Naive thymus-derived CD8-positive, alpha-beta T cell (primary cell): ENCODE measurements around the gene TRAT1. TPM values are rescaled to one million over a fixed set of nuclear protein-coding genes. Genes with fewer than 3 reads are reported as not detected.
A peak's percentile ranks its signal among the peaks of the same experiment; 100 is the strongest.

Experiments
- ATAC-seq, 2 donors: fragments of 150-1000 bp; cut with Tn5 transposase in 1 of 2; sonication (Bioruptor Pico), chemical (Tn5 transposase) in 1 of 2; 1 replicate in 1 of 2; 2 replicates in 1 of 2; pipeline ENCODE4 v1.10.0; 2021; ENCODE audit warnings: mild to moderate bottlenecking in 2 of 2, moderate library complexity in 2 of 2
- POLR2A ChIA-PET: fragments of 350-600 bp; sonication (Branson Sonifier 250); formaldehyde crosslinking; loops from one replicate; lab custom pipeline; 2021; ENCODE audit warnings: antibody characterized with exemption; lab: Charles Lee
- DNase-seq, 10 donors: peaks; one replicate each; pipeline versions ENCODE4 v3.0.0 to v3.0.0-alpha.2; 2020 to 2022
- H3K27ac Mint-ChIP-seq, 10 donors: one replicate each; pipeline ENCODE4 v1.8.0; 2020 to 2022; ENCODE audit warnings: mild to moderate bottlenecking in 10 of 10, mixed read lengths in 10 of 10, moderate library complexity in 4 of 10, inconsistent platforms in 1 of 10
- H3K27me3 Mint-ChIP-seq, 5 donors: one replicate each; pipeline ENCODE4 v1.8.0; 2021 to 2022; ENCODE audit warnings: mixed read lengths in 5 of 5
- H3K36me3 Mint-ChIP-seq, 3 donors: one replicate each; pipeline ENCODE4 v1.8.0; 2020 to 2022; ENCODE audit warnings: mixed read lengths in 3 of 3, mild to moderate bottlenecking in 2 of 3, inconsistent platforms in 1 of 3
- H3K4me1 Mint-ChIP-seq, 4 donors: one replicate each; pipeline ENCODE4 v1.8.0; 2021 to 2022; ENCODE audit warnings: mixed read lengths in 4 of 4
- H3K4me3 Mint-ChIP-seq, 10 donors: one replicate each; pipeline ENCODE4 v1.8.0; 2020 to 2022; ENCODE audit warnings: mild to moderate bottlenecking in 10 of 10, mixed read lengths in 10 of 10, moderate library complexity in 6 of 10, inconsistent platforms in 1 of 10
- H3K9me3 Mint-ChIP-seq, 9 donors: one replicate each; pipeline ENCODE4 v1.8.0; 2020 to 2022; ENCODE audit warnings: mixed read lengths in 9 of 9, mild to moderate bottlenecking in 3 of 9, inconsistent platforms in 1 of 9, moderate library complexity in 1 of 9
- polyA plus RNA-seq, 3 donors: library from polyadenylated mRNA; unstranded; fragments of 300-500 nt; fragmentation: Illumina TruSeq; gene quantifications; one replicate each; pipeline ENCODE4 v1.2.3, GENCODE V29; 2021
- total RNA-seq, 8 experiments: library from RNA in 2 of 8; stranded (reverse) in 2 of 8; gene quantifications; one replicate each; pipeline ENCODE4 v1.2.3 and lab custom pipeline; 2021 to 2026

The TRAT1 gene
- total and polyA plus RNA-seq, 5 experiments from 2014 or later, result 35.5 to 81.7 (median 55.3) TPM

GRCh38 chr3:108862865-108863798 is 40.5 kb downstream of the TRAT1 start:
- H3K9me3 Mint-ChIP-seq, result peaks cover 0 to 20% (median 6%) of the 10 kb centered on the region in 9 donors
- peaks cover 25 to 37% (median 27%) of the 10 kb centered on the region in 3 donors for H3K36me3 Mint-ChIP-seq
- H3K27ac Mint-ChIP-seq, result peak overlapping the region; percentile 23 to 92 (median 64)
- H3K4me3 Mint-ChIP-seq, result peak overlapping the region in 5 of 10 donors; percentile 11 to 56 (median 40)
- peak in 1 of 10 donors; percentile 7 for DNase-seq
- H3K4me1 Mint-ChIP-seq, result peaks cover 14 to 27% (median 22%) of the 10 kb centered on the region in 4 donors
- no peaks in the 10 kb centered on the region for H3K27me3 Mint-ChIP-seq
- peak in 1 of 2 donors; percentile 61 for ATAC-seq
- POLR2A ChIA-PET, result no interaction called here

- Mint-ChIP-seq H3K4me1 (peaks cover 14 to 27% (median 22%) of the 10 kb centered on the region in 4 donors), H3K27ac (peak overlapping the region in 6 of 10 donors; percentile 3 to 92 (median 48)), H3K36me3 (peaks cover 20 to 33% (median 22%) of the 10 kb centered on the region in 3 donors), H3K9me3 (peaks cover 0 to 15% (median 6%) of the 10 kb centered on the region in 9 donors), H3K27me3 (no peaks in the 10 kb centered on the region), H3K4me3 (no peak overlapping the region)
- POLR2A ChIA-PET, result no interaction called here
- ATAC-seq, result no peak
- DNase-seq, result no peak
Measured at GRCh38 chr3:108863799-108864135, 41.2 kb downstream of the TRAT1 start.

- no peak for DNase-seq
- H3K27ac Mint-ChIP-seq, result no peak overlapping the region
- H3K27me3 Mint-ChIP-seq, result no peaks in the 10 kb centered on the region
- H3K4me1 Mint-ChIP-seq, result peaks cover 0 to 3% (median 0%) of the 10 kb centered on the region in 4 donors
- POLR2A ChIA-PET, result no interaction called here
- H3K36me3 Mint-ChIP-seq, result peaks cover 0 to 4% (median 0%) of the 10 kb centered on the region in 3 donors
- ATAC-seq, result no peak
- H3K4me3 Mint-ChIP-seq, result no peak overlapping the region
- H3K9me3 Mint-ChIP-seq, result peaks cover 0 to 7% (median 0%) of the 10 kb centered on the region in 9 donors
Measured at GRCh38 chr3:108877901-108878300, 55.3 kb downstream of the TRAT1 start.

GRCh38 chr3:108879915-108880314 is 57.3 kb downstream of the TRAT1 start:
- ATAC-seq (no peak), DNase-seq (no peak)
- POLR2A ChIA-PET, result no interaction called here
- H3K4me1 Mint-ChIP-seq, result peaks cover 3 to 9% (median 6%) of the 10 kb centered on the region in 4 donors
- no peaks in the 10 kb centered on the region for H3K27me3 Mint-ChIP-seq
- peaks cover 0 to 1% (median 0%) of the 10 kb centered on the region in 3 donors for H3K36me3 Mint-ChIP-seq
- H3K9me3 Mint-ChIP-seq, result peaks cover 0 to 7% (median 0%) of the 10 kb centered on the region in 9 donors
- H3K27ac Mint-ChIP-seq, result no peak overlapping the region
- H3K4me3 Mint-ChIP-seq, result no peak overlapping the region

GRCh38 chr3:108882762-108883161 is 60.2 kb downstream of the TRAT1 start:
- Mint-ChIP-seq H3K27ac (peak overlapping the region in 1 of 10 donors; percentile 15), H3K9me3 (peaks cover 0 to 7% (median 0%) of the 10 kb centered on the region in 9 donors), H3K27me3 (no peaks in the 10 kb centered on the region), H3K4me3 (no peak overlapping the region), H3K36me3 (no peaks in the 10 kb centered on the region), H3K4me1 (peaks cover 3 to 9% (median 6%) of the 10 kb centered on the region in 4 donors)
- POLR2A ChIA-PET, result no interaction called here
- no peak for DNase-seq
- ATAC-seq, result no peak

GRCh38 chr3:108883373-108883772 is 60.8 kb downstream of the TRAT1 start:
- ATAC-seq (no peak), DNase-seq (no peak)
- Mint-ChIP-seq H3K4me3 (no peak overlapping the region), H3K27me3 (no peaks in the 10 kb centered on the region), H3K9me3 (peaks cover 0 to 6% (median 0%) of the 10 kb centered on the region in 9 donors), H3K27ac (peak overlapping the region in 2 of 10 donors; percentile 16 to 63), H3K4me1 (peaks cover 3 to 9% (median 6%) of the 10 kb centered on the region in 4 donors), H3K36me3 (no peaks in the 10 kb centered on the region)
- POLR2A ChIA-PET, result no interaction called here

- peak overlapping the region in 1 of 10 donors; percentile 30 for H3K27ac Mint-ChIP-seq
- POLR2A ChIA-PET, result interaction anchor here (0.7 kb wide), 2 partner anchors 303 to 1022 kb away, joined by 3 to 4 read pairs; no protein-coding TSS in a partner anchor
- H3K4me1 Mint-ChIP-seq, result peaks cover 0 to 9% (median 6%) of the 10 kb centered on the region in 4 donors
- H3K27me3 Mint-ChIP-seq, result no peaks in the 10 kb centered on the region
- DNase-seq (no peak), ATAC-seq (no peak)
- H3K9me3 Mint-ChIP-seq, result no peaks in the 10 kb centered on the region
- H3K4me3 Mint-ChIP-seq, result no peak overlapping the region
- no peaks in the 10 kb centered on the region for H3K36me3 Mint-ChIP-seq
Measured at GRCh38 chr3:108887121-108887520, 64.5 kb downstream of the TRAT1 start.

- no peaks in the 10 kb centered on the region for H3K36me3 Mint-ChIP-seq
- H3K27me3 Mint-ChIP-seq, result no peaks in the 10 kb centered on the region
- POLR2A ChIA-PET, result no interaction called here
- DNase-seq (no peak), ATAC-seq (no peak)
- H3K27ac Mint-ChIP-seq, result no peak overlapping the region
- H3K4me3 Mint-ChIP-seq, result no peak overlapping the region
- peaks cover 0 to 9% (median 6%) of the 10 kb centered on the region in 4 donors for H3K4me1 Mint-ChIP-seq
- no peaks in the 10 kb centered on the region for H3K9me3 Mint-ChIP-seq
Measured at GRCh38 chr3:108887777-108888176, 65.2 kb downstream of the TRAT1 start.

GRCh38 chr3:108891833-108892232 is 69.2 kb downstream of the TRAT1 start:
- no peaks in the 10 kb centered on the region for H3K4me1 Mint-ChIP-seq
- no peaks in the 10 kb centered on the region for H3K36me3 Mint-ChIP-seq
- no peaks in the 10 kb centered on the region for H3K27me3 Mint-ChIP-seq
- POLR2A ChIA-PET, result no interaction called here
- no peaks in the 10 kb centered on the region for H3K9me3 Mint-ChIP-seq
- no peak for DNase-seq
- H3K4me3 Mint-ChIP-seq, result no peak overlapping the region
- H3K27ac Mint-ChIP-seq, result no peak overlapping the region
- ATAC-seq, result no peak

- POLR2A ChIA-PET, result no interaction called here
- no peaks in the 10 kb centered on the region for H3K9me3 Mint-ChIP-seq
Measured at GRCh38 chr3:108894981-108895380, 72.4 kb downstream of the TRAT1 start.

GRCh38 chr3:108897883-108898282 is 75.3 kb downstream of the TRAT1 start:
- no peak for ATAC-seq

More at GRCh38 chr3:108894981-108895380, 72.4 kb downstream of the TRAT1 start:
- no peak for DNase-seq
- no peak overlapping the region for H3K27ac Mint-ChIP-seq
- H3K4me1 Mint-ChIP-seq, result peaks cover 0 to 4% (median 1%) of the 10 kb centered on the region in 4 donors
- ATAC-seq, result no peak
- no peaks in the 10 kb centered on the region for H3K36me3 Mint-ChIP-seq
- H3K4me3 Mint-ChIP-seq, result no peak overlapping the region
- H3K27me3 Mint-ChIP-seq, result no peaks in the 10 kb centered on the region

GRCh38 chr3:108899530-108899929 is 76.9 kb downstream of the TRAT1 start:
- Mint-ChIP-seq H3K36me3 (peaks cover 0 to 1% (median 0%) of the 10 kb centered on the region in 3 donors), H3K4me3 (no peak overlapping the region), H3K9me3 (no peaks in the 10 kb centered on the region), H3K27me3 (no peaks in the 10 kb centered on the region), H3K4me1 (peaks cover 0 to 5% (median 2%) of the 10 kb centered on the region in 4 donors), H3K27ac (peak overlapping the region in 1 of 10 donors; percentile 47)
- POLR2A ChIA-PET, result no interaction called here
- no peak for DNase-seq
- ATAC-seq, result no peak

More at GRCh38 chr3:108897883-108898282, 75.3 kb downstream of the TRAT1 start:
- no peaks in the 10 kb centered on the region for H3K27me3 Mint-ChIP-seq
- H3K36me3 Mint-ChIP-seq, result no peaks in the 10 kb centered on the region
- DNase-seq, result no peak
- POLR2A ChIA-PET, result no interaction called here
- H3K9me3 Mint-ChIP-seq, result no peaks in the 10 kb centered on the region
- peaks cover 0 to 5% (median 2%) of the 10 kb centered on the region in 4 donors for H3K4me1 Mint-ChIP-seq
- no peak overlapping the region for H3K27ac Mint-ChIP-seq
- H3K4me3 Mint-ChIP-seq, result no peak overlapping the region
